Embryonic facial prominence (tissue), 1 donor: ENCODE data around the gene ANXA1.
A peak's percentile ranks its signal among the peaks of the same experiment; 100 is the strongest.
"Not testable (repeated sequence)": the region's sequence is repeated elsewhere in the genome, so short reads cannot be mapped to it uniquely, and the experiment has no call there.

Experiments
- DNase-seq: peaks from one replicate; pipeline ENCODE4 v3.0.0-alpha.2; 2016; ENCODE audit errors: extremely low spot score

ANXA1 gene

GRCh38 chr9:73151653-73152542, at the start of gene ANXA1:
Gene ANXA1, plus strand, starts transcription at chr9:73151865. Its CDS starts 6,671 bp downstream, at chr9:73158536.
- DNase-seq, result peak; percentile 51

GRCh38 chr9:73104342-73104741, 47.3 kb upstream of the ANXA1 start:
- no peak for DNase-seq

DNA sequence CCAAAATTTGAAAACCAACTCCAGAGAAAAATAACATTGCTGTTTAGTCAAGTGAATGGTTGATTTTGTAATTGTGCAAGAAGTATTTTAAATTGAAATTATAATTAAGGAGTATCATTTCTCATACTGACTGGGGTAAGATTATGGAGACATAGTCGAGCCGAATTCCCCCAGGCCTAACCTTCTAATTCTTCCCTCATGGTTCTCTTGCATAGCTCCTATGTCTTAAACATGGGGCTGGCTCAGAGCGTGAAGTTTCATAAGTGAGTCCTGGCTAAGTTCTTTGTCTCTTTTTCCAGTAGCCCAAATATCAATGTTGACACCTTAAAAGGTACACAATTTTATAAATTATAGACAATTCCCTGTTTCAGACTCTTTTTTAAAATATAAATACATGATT, 46.7 kb upstream of the ANXA1 start:
- no peak for DNase-seq

- not testable (repeated sequence) for DNase-seq
Measured at GRCh38 chr9:73107489-73108069, 44.1 kb upstream of the ANXA1 start.

GRCh38 chr9:73114058-73114457, 37.6 kb upstream of the ANXA1 start:
- no peak for DNase-seq

- no peak for DNase-seq
Measured at GRCh38 chr9:73114958-73115357, 36.7 kb upstream of the ANXA1 start.

DNA sequence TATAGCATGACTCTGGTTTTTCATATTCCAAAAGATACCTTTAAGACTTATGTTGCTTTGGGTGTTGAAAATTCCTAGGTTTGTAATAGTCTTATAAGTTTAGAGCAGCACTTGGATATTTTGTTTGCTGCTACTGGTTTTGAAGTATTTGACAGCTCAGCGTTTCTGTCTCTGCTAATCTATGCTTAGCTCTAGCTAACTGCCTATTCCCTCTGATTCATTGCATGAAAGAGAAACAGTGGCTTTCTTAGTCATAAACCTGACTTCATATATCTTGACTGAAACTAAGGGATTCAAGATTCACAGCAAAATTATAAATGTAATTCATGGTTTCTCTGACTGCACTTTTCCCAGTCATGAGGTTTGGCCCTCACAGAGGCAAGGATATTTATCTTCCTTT, 35.6 kb upstream of the ANXA1 start:
- DNase-seq, result no peak

- no peak for DNase-seq
Measured at GRCh38 chr9:73116880-73117279, 34.8 kb upstream of the ANXA1 start.

DNA sequence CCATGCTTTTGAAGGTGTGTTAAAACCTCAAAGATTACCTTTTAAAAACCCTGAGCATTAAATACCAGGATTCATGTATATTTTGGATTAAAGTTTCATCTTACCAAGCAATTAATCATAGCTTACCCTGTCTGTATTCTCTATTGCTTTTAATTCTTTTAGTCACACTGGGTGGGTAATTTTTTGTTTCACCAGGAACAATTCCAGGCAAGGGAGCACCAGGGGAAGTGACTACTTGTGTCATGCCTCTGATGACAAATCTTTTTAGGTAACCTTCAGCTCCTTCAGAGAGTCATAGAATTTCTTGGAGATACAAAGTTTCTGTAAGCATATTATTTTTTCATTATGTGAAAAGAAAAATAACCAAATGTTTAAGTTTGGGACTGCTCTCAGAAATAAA, 33.4 kb upstream of the ANXA1 start:
- no peak for DNase-seq

GRCh38 chr9:73118898-73119554, 32.6 kb upstream of the ANXA1 start:
- no peak for DNase-seq

GRCh38 chr9:73121375-73121935, 30.2 kb upstream of the ANXA1 start:
- DNase-seq, result no peak

- no peak for DNase-seq
Measured at GRCh38 chr9:73125651-73126050, 26.0 kb upstream of the ANXA1 start.

DNA sequence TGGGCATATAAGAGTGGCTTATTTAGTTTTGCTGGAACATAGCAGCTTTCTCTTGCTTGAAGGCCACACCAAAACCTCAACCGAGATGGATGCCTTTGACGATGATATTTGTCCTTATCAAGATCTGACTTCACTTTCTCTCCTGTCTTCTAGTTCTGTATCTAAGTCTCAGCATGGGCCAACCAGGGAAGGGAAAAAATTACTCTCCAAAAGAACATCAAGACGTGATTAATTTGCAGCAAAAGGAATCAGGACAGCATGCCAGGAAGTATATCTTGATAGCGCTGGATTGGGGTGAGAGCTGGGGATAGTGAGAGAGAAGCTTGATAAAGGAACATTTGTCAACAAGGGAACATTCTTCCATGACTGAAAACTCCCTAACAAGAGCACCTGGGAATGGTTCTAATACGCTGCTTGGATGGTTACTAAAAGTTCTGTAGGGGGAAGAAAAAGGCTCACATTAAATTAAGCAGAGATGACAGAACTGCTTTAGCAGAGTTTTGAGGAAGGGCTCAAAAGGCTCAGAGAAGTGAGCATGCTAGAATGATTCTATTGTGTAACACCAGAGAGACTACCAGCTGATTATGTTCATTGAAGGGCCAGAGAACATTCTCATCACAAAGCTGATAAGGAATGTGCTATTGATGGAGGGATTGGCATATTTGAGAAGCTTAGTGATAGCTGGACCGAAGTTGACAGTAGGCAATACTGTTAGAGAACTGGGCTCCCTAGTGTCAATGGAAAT, 21.6 kb upstream of the ANXA1 start:
- DNase-seq, result no peak

DNA sequence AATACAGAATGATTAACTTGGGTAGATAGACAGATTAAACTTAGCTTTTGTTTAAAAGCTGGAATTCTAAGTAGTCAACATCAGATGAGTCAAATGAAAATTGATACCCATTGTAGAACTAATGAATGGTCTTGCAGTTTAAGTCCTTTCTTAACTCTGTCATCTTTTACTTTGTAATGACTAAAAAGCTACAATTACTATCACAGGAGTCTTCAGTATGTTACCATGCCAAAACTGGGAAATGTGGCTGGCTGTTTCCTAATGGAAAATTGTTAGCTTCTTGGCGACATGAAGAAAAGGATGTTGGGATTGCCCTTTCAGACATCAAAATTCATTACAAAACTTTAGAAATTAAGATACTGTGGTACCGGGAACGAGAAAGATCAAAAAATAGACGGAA, 20.2 kb upstream of the ANXA1 start:
- no peak for DNase-seq

GRCh38 chr9:73132034-73132776, 19.5 kb upstream of the ANXA1 start:
- DNase-seq, result peak; percentile 91

DNA sequence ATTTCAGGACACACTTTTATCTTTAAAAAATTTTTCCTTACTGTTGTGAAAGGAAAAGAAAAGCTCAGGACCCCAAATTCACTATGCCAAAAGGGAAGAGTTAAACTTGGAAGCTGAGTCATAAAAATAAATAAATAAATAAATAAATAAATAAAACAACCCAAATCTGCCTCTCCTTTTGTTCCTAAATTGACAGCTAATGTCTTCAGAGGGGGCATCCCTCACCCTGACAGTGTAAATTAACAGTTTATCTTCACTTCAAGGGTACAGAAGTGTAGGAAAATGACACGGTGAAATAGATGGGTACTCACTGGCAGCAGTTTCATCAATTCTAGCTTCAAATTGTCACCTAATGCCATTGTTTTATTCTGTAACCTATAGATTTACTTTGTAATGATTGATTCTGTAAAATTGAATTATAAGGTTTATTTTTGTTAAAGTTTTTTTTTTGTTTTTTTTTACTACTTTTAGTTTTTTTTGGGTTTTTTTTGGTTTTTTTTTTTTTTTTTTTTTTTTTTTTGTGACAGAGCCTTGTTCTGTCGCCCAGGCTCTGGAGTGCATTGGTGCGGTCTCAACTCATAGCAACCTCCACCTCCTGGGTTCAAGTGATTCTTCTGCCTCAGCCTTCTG, 18.5 kb upstream of the ANXA1 start:
- DNase-seq, result no peak

DNA sequence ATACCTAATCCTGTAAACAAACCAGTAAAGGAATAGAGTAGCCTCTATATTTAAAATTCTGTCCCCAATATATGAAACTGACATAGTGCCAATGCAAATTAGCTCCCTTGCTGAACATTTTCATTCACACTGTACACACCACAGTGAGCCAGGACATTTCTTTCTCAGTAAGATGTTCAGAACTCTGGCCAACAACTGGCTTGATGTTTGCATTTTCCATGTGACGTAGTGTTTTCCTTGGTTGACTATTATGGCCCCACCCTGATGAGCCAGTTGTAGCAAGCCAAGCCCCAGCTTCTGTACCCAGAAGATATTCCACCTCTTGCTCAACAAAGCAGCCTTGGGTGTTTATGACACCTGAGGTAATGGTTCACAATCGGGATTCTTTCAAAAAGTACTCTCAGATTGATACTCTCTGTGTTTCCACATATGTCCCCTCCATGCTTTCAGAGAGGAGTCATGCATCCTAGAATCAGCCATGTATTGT, 17.7 kb upstream of the ANXA1 start:
- no peak for DNase-seq

- no peak for DNase-seq
Measured at GRCh38 chr9:73135394-73135793, 16.3 kb upstream of the ANXA1 start.

DNA sequence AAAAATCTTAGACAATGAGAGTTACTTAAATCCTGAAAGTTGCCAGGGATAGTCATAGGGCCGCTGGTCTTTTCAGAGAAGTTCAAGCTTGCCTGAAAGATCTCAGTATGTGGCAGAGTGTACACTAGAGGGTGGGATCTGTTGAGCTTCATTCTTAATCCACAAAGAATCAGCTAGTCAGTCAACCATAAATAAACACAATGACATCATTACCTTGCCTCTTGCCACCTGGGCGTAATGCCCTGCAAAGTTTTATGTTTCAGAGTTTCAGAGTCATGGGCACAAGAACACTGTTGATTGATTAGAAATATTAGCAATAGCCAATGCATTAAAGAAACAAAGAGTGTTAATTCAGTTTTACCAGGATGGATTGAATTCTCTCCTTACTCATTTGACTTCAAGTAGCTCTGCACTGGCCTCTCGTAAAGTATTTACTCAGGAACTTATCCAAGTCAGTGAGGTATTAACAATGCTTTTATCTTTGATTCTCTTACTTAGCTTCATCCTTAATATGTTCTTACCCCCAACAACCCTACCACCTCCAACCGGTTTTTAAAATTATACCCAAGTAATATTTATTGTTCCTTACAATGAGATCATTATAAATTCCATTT, 14.3 kb upstream of the ANXA1 start:
- no peak for DNase-seq

DNA sequence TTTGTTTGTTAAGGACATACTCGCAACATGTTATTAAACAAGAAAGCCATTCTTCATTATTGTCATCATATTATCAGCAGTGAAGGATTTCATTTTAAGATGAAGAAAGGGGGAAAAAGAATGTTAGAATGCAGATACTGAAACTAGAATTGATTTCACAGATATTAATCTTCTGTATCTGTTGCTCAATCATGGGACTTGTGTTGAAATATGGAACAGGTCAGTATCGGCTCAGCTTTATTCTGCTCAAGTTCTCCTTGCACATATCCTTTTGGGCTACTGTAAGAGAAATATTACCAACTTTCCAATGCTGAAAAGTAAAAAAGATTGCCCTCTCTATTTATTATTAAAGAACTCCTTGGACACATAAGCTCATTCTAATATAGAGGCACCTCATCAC, 13.8 kb upstream of the ANXA1 start:
- no peak for DNase-seq
